GM23338 (cell line): ENCODE results near the gene SOWAHA. TPM values are rescaled to one million over a fixed set of nuclear protein-coding genes. Genes with fewer than 3 reads are reported as not detected.

Experiments
- ATAC-seq: fragments of 200-7000 bp; cut with Tn5 transposase; 3 replicates; pipeline ENCODE4 v1.9.1; 2020
- DNase-seq: peaks from one replicate; pipeline ENCODE4 v3.0.0-alpha.2; 2015; ENCODE audit warnings: low spot score
- H2AFZ ChIP-seq: fragments of 200-600 bp; sonication (generic); 2 replicates; pipeline ENCODE4 v1.8.0; 2016; ENCODE audit warnings: antibody characterized with exemption, mild to moderate bottlenecking, moderate library complexity
- H3F3A ChIP-seq: fragments of 200-600 bp; sonication (generic); replicated peaks from 2 replicates; pipeline ENCODE4 v1.8.0; 2017; ENCODE audit warnings: antibody characterized with exemption, mixed run types, low read depth
- H3K27ac ChIP-seq: fragments of 200-600 bp; sonication (generic); 2 replicates; pipeline ENCODE4 v1.6.1; 2016; ENCODE audit warnings: low read depth
- H3K27me3 ChIP-seq: fragments of 200-600 bp; sonication (generic); 2 replicates; pipeline ENCODE4 v1.8.0; 2016; ENCODE audit warnings: mild to moderate bottlenecking, mixed run types, moderate library complexity; ENCODE audit not compliant: insufficient read depth
- H3K36me3 ChIP-seq: fragments of 200-600 bp; sonication (generic); 2 replicates; pipeline ENCODE4 v1.8.0; 2016; ENCODE audit warnings: mild to moderate bottlenecking; ENCODE audit not compliant: insufficient read depth
- H3K4me1 ChIP-seq: fragments of 200-600 bp; sonication (generic); 2 replicates; pipeline ENCODE4 v1.8.0; 2016; ENCODE audit warnings: mild to moderate bottlenecking, moderate library complexity; ENCODE audit not compliant: insufficient read depth
- H3K4me2 ChIP-seq: fragments of 200-600 bp; sonication (generic); 2 replicates; pipeline ENCODE4 v1.7.1; 2017; ENCODE audit warnings: mixed run types
- H3K4me3 ChIP-seq: fragments of 200-600 bp; sonication (generic); 2 replicates; pipeline ENCODE4 v1.6.1; 2016; ENCODE audit warnings: mixed run types
- H3K79me2 ChIP-seq: fragments of 200-600 bp; sonication (generic); replicated peaks from 2 replicates; pipeline ENCODE4 v1.8.0; 2017; ENCODE audit warnings: mild to moderate bottlenecking; ENCODE audit not compliant: insufficient read depth
- H3K9me2 ChIP-seq: fragments of 200-600 bp; sonication (generic); 2 replicates; pipeline ENCODE4 v1.8.0; 2017; ENCODE audit not compliant: insufficient read depth
- H4K20me1 ChIP-seq: fragments of 200-600 bp; sonication (generic); replicated peaks from 2 replicates; pipeline ENCODE4 v1.8.0; 2017; ENCODE audit warnings: mild to moderate bottlenecking; ENCODE audit not compliant: insufficient read depth
- H3K27ac Mint-ChIP-seq: 2 replicates; pipeline ENCODE4 v1.8.0; 2020; ENCODE audit warnings: inconsistent platforms, mild to moderate bottlenecking, moderate library complexity, mixed read lengths
- H3K27me3 Mint-ChIP-seq: 3 replicates; pipeline ENCODE4 v1.8.0; 2022; ENCODE audit warnings: low read depth, mild to moderate bottlenecking, moderate library complexity, mixed read lengths, inconsistent platforms; ENCODE audit not compliant: insufficient read depth, poor library complexity
- H3K36me3 Mint-ChIP-seq: 3 replicates; pipeline ENCODE4 v1.8.0; 2021; ENCODE audit warnings: low read depth, mild to moderate bottlenecking, inconsistent platforms, moderate library complexity, mixed read lengths
- H3K4me1 Mint-ChIP-seq: 3 replicates; pipeline ENCODE4 v1.8.0; 2020; ENCODE audit warnings: mild to moderate bottlenecking, inconsistent platforms, mixed read lengths
- H3K4me3 Mint-ChIP-seq: 3 replicates; pipeline ENCODE4 v1.8.0; 2021; ENCODE audit warnings: moderate library complexity, mild to moderate bottlenecking, inconsistent platforms, mixed read lengths
- H3K9me3 Mint-ChIP-seq: 3 replicates; pipeline ENCODE4 v1.8.0; 2020; ENCODE audit warnings: moderate library complexity, mild to moderate bottlenecking, inconsistent platforms, mixed read lengths
- CREB1 ChIP-seq: fragments of 250-450 bp; sonication (Bioruptor Pico); IDR thresholded peaks from 2 replicates; pipeline ENCODE4 v1.5.0; 2020; ENCODE audit warnings: low read depth, mild to moderate bottlenecking, moderate library complexity
- CTCF ChIP-seq, 2 experiments: fragments of 200-600 bp in 1 of 2; sonication (generic) in 1 of 2; conservative IDR thresholded peaks; 2 replicates each; pipeline versions ENCODE4 v1.5.1 to v1.6.1; 2016 to 2017; ENCODE audit warnings: antibody characterized with exemption in 2 of 2, low read depth in 2 of 2, mild to moderate bottlenecking in 2 of 2, moderate library complexity in 1 of 2
- ETS1 ChIP-seq: IDR thresholded peaks from 2 replicates; pipeline ENCODE4 v1.6.1; 2016; ENCODE audit warnings: antibody characterized with exemption
- EZH2 ChIP-seq: fragments of 200-600 bp; sonication (generic); IDR thresholded peaks from one replicate; pipeline ENCODE4 v1.8.0; 2017; ENCODE audit warnings: antibody characterized with exemption, mild to moderate bottlenecking, low read depth; ENCODE audit not compliant: unreplicated experiment
- EZH2phosphoT487 ChIP-seq: fragments of 200-600 bp; sonication (generic); IDR thresholded peaks from one replicate; pipeline ENCODE4 v1.8.1; 2018; ENCODE audit warnings: antibody characterized with exemption; ENCODE audit not compliant: unreplicated experiment
- JUNB ChIP-seq: IDR thresholded peaks from one replicate; pipeline ENCODE4 v1.6.1; 2016; ENCODE audit warnings: antibody characterized with exemption; ENCODE audit not compliant: unreplicated experiment
- NANOG ChIP-seq: IDR thresholded peaks from 2 replicates; pipeline ENCODE4 v1.6.1; 2016; ENCODE audit warnings: antibody characterized with exemption, borderline replicate concordance
- POLR2AphosphoS5 ChIP-seq: IDR thresholded peaks from 2 replicates; pipeline ENCODE4 v1.6.1; 2016; ENCODE audit warnings: antibody characterized with exemption, low read depth
- STAT1 ChIP-seq: IDR thresholded peaks from one replicate; pipeline ENCODE4 v1.6.1; 2016; ENCODE audit warnings: antibody characterized with exemption; ENCODE audit not compliant: unreplicated experiment
- ZNF114 ChIP-seq: fragments of 250-450 bp; sonication (Bioruptor Pico); IDR thresholded peaks from 2 replicates; pipeline ENCODE4 v1.5.0; 2020; ENCODE audit warnings: mild to moderate bottlenecking, moderate library complexity
- ZNF331 ChIP-seq: fragments of 250-450 bp; sonication (Bioruptor Pico); IDR thresholded peaks from 2 replicates; pipeline ENCODE4 v1.5.0; 2020; ENCODE audit warnings: low read depth, mild to moderate bottlenecking, moderate library complexity
- polyA plus RNA-seq: library from polyadenylated mRNA; unstranded; fragments of >200 nt; fragmentation: Nextera tagmentation; extraction: Ambion mirVana; gene quantifications from 2 replicates; pipeline ENCODE4 v1.2.1, GENCODE V29; 2016
- total RNA-seq: library from RNA; depleted of rRNA; stranded (reverse); fragments of >200 nt; shearing (Covaris generic); gene quantifications from 2 replicates; pipeline ENCODE4 v1.2.3, GENCODE V29; 2014
- TF ChIP-seq, protein P1 (sequence below): IDR thresholded peaks from one replicate; pipeline ENCODE4 v1.6.1; 2018; ENCODE audit warnings: antibody characterized with exemption; ENCODE audit not compliant: unreplicated experiment

The SOWAHA gene
- total and polyA plus RNA-seq, 2 experiments from 2014 or later = 0.18 to 0.52 TPM

GRCh38 chr5:132839426-132840301 lies 26.6 kb downstream of the SOWAHA start:
- H3K79me2 ChIP-seq = no peaks in the 10 kb centered on the region
- H3F3A ChIP-seq = no peaks in the 10 kb centered on the region
- no peak overlapping the region for H3K4me3 ChIP-seq
- peak overlapping the region; percentile 74 for H2AFZ ChIP-seq
- no peaks in the 10 kb centered on the region for H3K9me3 Mint-ChIP-seq
- H3K9me2 ChIP-seq = no peaks in the 10 kb centered on the region
- ATAC-seq (no peak), DNase-seq (no peak)
- H3K36me3 ChIP-seq = no peaks in the 10 kb centered on the region
- H3K4me3 Mint-ChIP-seq = no peak overlapping the region
- TF ChIP-seq JUNB = no peak
- H3K36me3 Mint-ChIP-seq = no peaks in the 10 kb centered on the region
- H3K27me3 ChIP-seq = no peaks in the 10 kb centered on the region
- H4K20me1 ChIP-seq = no peaks in the 10 kb centered on the region
- H3K27me3 Mint-ChIP-seq = peaks cover 2% of the 10 kb centered on the region
- no peak overlapping the region for H3K27ac Mint-ChIP-seq
- no peak overlapping the region for H3K4me2 ChIP-seq
- no peak overlapping the region for H3K27ac ChIP-seq
- H3K4me1 Mint-ChIP-seq = no peaks in the 10 kb centered on the region
- no peaks in the 10 kb centered on the region for H3K4me1 ChIP-seq

GRCh38 chr5:132840313-132840712 lies 27.2 kb downstream of the SOWAHA start:
- Histone ChIP-seq H3K4me1 (no peaks in the 10 kb centered on the region), H3K9me2 (no peaks in the 10 kb centered on the region), H3K4me3 (no peak overlapping the region), H3K36me3 (no peaks in the 10 kb centered on the region), H4K20me1 (no peaks in the 10 kb centered on the region), H3K79me2 (no peaks in the 10 kb centered on the region), H3K27me3 (no peaks in the 10 kb centered on the region), H3K4me2 (no peak overlapping the region), H3F3A (no peaks in the 10 kb centered on the region), H3K27ac (no peak overlapping the region), H2AFZ (no peak overlapping the region)
- Mint-ChIP-seq H3K4me3 (no peak overlapping the region), H3K4me1 (no peaks in the 10 kb centered on the region), H3K9me3 (no peaks in the 10 kb centered on the region), H3K36me3 (no peaks in the 10 kb centered on the region), H3K27me3 (peaks cover 2% of the 10 kb centered on the region), H3K27ac (no peak overlapping the region)
- no peak for DNase-seq
- no peak for ATAC-seq
- no peak for TF ChIP-seq ZNF331
- TF ChIP-seq JUNB = no peak
- TF ChIP-seq, protein P1, sequence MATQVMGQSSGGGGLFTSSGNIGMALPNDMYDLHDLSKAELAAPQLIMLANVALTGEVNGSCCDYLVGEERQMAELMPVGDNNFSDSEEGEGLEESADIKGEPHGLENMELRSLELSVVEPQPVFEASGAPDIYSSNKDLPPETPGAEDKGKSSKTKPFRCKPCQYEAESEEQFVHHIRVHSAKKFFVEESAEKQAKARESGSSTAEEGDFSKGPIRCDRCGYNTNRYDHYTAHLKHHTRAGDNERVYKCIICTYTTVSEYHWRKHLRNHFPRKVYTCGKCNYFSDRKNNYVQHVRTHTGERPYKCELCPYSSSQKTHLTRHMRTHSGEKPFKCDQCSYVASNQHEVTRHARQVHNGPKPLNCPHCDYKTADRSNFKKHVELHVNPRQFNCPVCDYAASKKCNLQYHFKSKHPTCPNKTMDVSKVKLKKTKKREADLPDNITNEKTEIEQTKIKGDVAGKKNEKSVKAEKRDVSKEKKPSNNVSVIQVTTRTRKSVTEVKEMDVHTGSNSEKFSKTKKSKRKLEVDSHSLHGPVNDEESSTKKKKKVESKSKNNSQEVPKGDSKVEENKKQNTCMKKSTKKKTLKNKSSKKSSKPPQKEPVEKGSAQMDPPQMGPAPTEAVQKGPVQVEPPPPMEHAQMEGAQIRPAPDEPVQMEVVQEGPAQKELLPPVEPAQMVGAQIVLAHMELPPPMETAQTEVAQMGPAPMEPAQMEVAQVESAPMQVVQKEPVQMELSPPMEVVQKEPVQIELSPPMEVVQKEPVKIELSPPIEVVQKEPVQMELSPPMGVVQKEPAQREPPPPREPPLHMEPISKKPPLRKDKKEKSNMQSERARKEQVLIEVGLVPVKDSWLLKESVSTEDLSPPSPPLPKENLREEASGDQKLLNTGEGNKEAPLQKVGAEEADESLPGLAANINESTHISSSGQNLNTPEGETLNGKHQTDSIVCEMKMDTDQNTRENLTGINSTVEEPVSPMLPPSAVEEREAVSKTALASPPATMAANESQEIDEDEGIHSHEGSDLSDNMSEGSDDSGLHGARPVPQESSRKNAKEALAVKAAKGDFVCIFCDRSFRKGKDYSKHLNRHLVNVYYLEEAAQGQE = no peak
- TF ChIP-seq EZH2phosphoT487 = no peak
- TF ChIP-seq POLR2AphosphoS5 = no peak
- no peak for TF ChIP-seq EZH2
- no peak for TF ChIP-seq STAT1
- no peak for TF ChIP-seq ETS1
- TF ChIP-seq ZNF114 (CRISPR knock-in tag) = no peak
- no peak for TF ChIP-seq CREB1 (CRISPR knock-in tag)
- no peak for TF ChIP-seq CTCF (conservative IDR thresholded peaks at IDR 0.05; ENCODE audit: low read depth in 2 of 2)
- no peak for TF ChIP-seq NANOG
